Stomach (tissue), 4 donors: ENCODE measurements around the gene CA7.
A peak's percentile ranks its signal among the peaks of the same experiment; 100 is the strongest.

Experiments used
- CTCF ChIP-seq, 7 experiments: fragments of 450-650 bp in 4 of 7; fragments of 200-600 bp in 3 of 7; sonication (generic) in 3 of 7; IDR thresholded peaks; one replicate each; pipeline ENCODE4 v1.5.1; 2016 to 2019; ENCODE audit warnings: antibody characterized with exemption in 7 of 7, control low read depth in 2 of 7, mild to moderate bottlenecking in 1 of 7
- EP300 ChIP-seq: sonication (generic); formaldehyde crosslinking; IDR thresholded peaks from one replicate; pipeline ENCODE4 v1.6.1; 2017; ENCODE audit warnings: antibody characterized with exemption
- POLR2A ChIP-seq, 4 donors: fragments of 450-650 bp; IDR thresholded peaks; one replicate each; pipeline ENCODE4 v1.6.1; 2016; ENCODE audit warnings: antibody characterized with exemption in 4 of 4, control low read depth in 2 of 4, mild to moderate bottlenecking in 1 of 4, moderate library complexity in 1 of 4

GRCh38 chr16:66872943-66873684, 28.9 kb downstream of the CA7 start:
- peak in 5 of 7 experiments; percentile 72 to 95 (median 85) for TF ChIP-seq CTCF (IDR thresholded peaks at IDR 0.05)
- no peak for TF ChIP-seq EP300
- TF ChIP-seq POLR2A (IDR thresholded peaks at IDR 0.05): no peak
